ENCODE measurements around the gene TCOF1. TPM values are rescaled to one million over a fixed set of nuclear protein-coding genes. Genes with fewer than 3 reads are reported as not detected.

TCOF1 gene
- total RNA-seq, 4 donors from 2014 or later = 9.4 to 40.0 (median 20.1) TPM

- no peak overlapping the region for H3K4me3 ChIP-seq
- DNase-seq = no peak
- no peaks in the 10 kb centered on the region for H3K27me3 ChIP-seq
- H3K27ac ChIP-seq = peak overlapping the region in 1 of 2 donors; percentile 36
- H3K9me3 ChIP-seq = no peaks in the 10 kb centered on the region
- no peaks in the 10 kb centered on the region for H3K4me1 ChIP-seq
- intact Hi-C loops (cut with DNase I; ENCODE audit: low total_unique reads) = no loop called here
- TF ChIP-seq POLR2A (IDR thresholded peaks at IDR 0.05) = no peak
- TF ChIP-seq, protein P1, sequence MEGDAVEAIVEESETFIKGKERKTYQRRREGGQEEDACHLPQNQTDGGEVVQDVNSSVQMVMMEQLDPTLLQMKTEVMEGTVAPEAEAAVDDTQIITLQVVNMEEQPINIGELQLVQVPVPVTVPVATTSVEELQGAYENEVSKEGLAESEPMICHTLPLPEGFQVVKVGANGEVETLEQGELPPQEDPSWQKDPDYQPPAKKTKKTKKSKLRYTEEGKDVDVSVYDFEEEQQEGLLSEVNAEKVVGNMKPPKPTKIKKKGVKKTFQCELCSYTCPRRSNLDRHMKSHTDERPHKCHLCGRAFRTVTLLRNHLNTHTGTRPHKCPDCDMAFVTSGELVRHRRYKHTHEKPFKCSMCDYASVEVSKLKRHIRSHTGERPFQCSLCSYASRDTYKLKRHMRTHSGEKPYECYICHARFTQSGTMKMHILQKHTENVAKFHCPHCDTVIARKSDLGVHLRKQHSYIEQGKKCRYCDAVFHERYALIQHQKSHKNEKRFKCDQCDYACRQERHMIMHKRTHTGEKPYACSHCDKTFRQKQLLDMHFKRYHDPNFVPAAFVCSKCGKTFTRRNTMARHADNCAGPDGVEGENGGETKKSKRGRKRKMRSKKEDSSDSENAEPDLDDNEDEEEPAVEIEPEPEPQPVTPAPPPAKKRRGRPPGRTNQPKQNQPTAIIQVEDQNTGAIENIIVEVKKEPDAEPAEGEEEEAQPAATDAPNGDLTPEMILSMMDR (IDR thresholded peaks at IDR 0.05) = no peak
- H3K36me3 ChIP-seq = no peaks in the 10 kb centered on the region
Measured at GRCh38 chr5:150428978-150429377, 71.5 kb downstream of the TCOF1 start.

DNA sequence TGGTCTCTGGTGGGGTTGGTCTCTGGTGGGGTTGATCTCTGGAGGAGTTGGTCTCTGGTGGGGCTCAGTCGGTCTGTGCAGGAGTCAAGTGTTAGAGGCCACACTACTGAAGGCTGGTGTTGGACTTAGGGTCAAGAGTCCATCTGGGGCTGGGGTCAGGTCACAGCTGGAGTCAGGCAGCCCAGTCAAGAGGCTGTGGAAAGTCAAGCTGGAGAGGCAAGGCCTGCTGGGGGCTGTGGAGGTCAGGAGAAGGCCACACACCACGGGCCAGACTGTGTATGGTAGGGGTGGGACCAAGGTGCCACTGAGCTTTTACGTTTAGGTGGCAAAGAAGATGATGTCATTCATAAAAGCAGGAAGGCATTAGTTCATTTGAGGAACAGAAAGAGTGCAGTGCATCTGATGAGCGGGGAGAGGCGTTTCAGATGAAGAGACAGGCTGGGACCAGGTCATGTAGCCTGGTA, 71.9 kb downstream of the TCOF1 start:
- Histone ChIP-seq H3K4me1 (no peaks in the 10 kb centered on the region), H3K36me3 (no peaks in the 10 kb centered on the region), H3K27me3 (no peaks in the 10 kb centered on the region), H3K27ac (no peak overlapping the region), H3K9me3 (no peaks in the 10 kb centered on the region), H3K4me3 (no peak overlapping the region)
- no peak for DNase-seq
- intact Hi-C loops (cut with DNase I; ENCODE audit: low total_unique reads) = no loop called here
- TF ChIP-seq POLR2A (IDR thresholded peaks at IDR 0.05) = no peak
- TF ChIP-seq, protein P1 (IDR thresholded peaks at IDR 0.05) = no peak

GRCh38 chr5:150431048-150431447, 73.6 kb downstream of the TCOF1 start:
- no peak for DNase-seq
- Histone ChIP-seq H3K4me3 (no peak overlapping the region), H3K36me3 (no peaks in the 10 kb centered on the region), H3K27me3 (no peaks in the 10 kb centered on the region), H3K4me1 (no peaks in the 10 kb centered on the region), H3K27ac (no peak overlapping the region), H3K9me3 (no peaks in the 10 kb centered on the region)
- intact Hi-C loops (cut with DNase I; ENCODE audit: low total_unique reads) = no loop called here
- TF ChIP-seq, protein P1 (IDR thresholded peaks at IDR 0.05) = no peak
- TF ChIP-seq POLR2A (IDR thresholded peaks at IDR 0.05) = no peak

DNA sequence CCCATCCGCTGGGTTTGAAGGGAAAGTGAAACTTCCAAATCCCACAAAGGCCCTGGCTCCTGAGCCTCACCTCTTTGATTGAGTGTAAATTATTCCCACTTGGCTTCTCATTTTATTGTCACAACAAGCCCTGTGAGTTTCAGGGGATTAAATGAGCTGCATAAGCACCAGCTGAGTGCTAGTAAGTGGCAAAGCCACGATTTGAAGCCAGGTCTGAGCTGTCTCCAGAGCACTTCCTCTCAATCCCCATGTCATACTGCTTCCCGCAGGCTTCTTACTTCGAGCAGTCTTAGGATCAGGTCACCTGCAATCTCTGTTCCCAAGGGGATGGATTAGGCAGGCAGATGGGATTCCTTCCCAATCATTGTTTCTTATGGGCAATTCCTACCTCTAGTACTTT, 74.1 kb downstream of the TCOF1 start:
- Histone ChIP-seq H3K27me3 (no peaks in the 10 kb centered on the region), H3K4me1 (no peaks in the 10 kb centered on the region), H3K4me3 (no peak overlapping the region), H3K27ac (no peak overlapping the region), H3K36me3 (no peaks in the 10 kb centered on the region), H3K9me3 (no peaks in the 10 kb centered on the region)
- DNase-seq = no peak
- TF ChIP-seq POLR2A (IDR thresholded peaks at IDR 0.05) = no peak
- TF ChIP-seq, protein P1 (IDR thresholded peaks at IDR 0.05) = no peak
- intact Hi-C loops (cut with DNase I; ENCODE audit: low total_unique reads) = no loop called here

- no peaks in the 10 kb centered on the region for H3K9me3 ChIP-seq
Measured at GRCh38 chr5:150434464-150434863, 77.0 kb downstream of the TCOF1 start.

More at GRCh38 chr5:150434464-150434863, 77.0 kb downstream of the TCOF1 start:
- H3K27me3 ChIP-seq = no peaks in the 10 kb centered on the region
- no peak for TF ChIP-seq POLR2A (IDR thresholded peaks at IDR 0.05)
- TF ChIP-seq, protein P1 (IDR thresholded peaks at IDR 0.05) = no peak
- DNase-seq = no peak
- no peaks in the 10 kb centered on the region for H3K4me1 ChIP-seq
- intact Hi-C loops (cut with DNase I; ENCODE audit: low total_unique reads) = no loop called here
- H3K27ac ChIP-seq = no peak overlapping the region
- H3K4me3 ChIP-seq = no peak overlapping the region
- H3K36me3 ChIP-seq = no peaks in the 10 kb centered on the region
